Heart left ventricle (tissue), 16 donors: ENCODE data around the gene IGF2BP1. TPM values are rescaled to one million over a fixed set of nuclear protein-coding genes. Genes with fewer than 3 reads are reported as not detected.
A peak's percentile ranks its signal among the peaks of the same experiment; 100 is the strongest.

ENCODE experiments used
- ATAC-seq, 4 donors: fragments of 200-7000 bp; cut with Tn5 transposase; one replicate each; pipeline ENCODE4 v1.9.1; 2020 to 2022; ENCODE audit warnings: moderate library complexity in 4 of 4, mild to moderate bottlenecking in 3 of 4, moderate number of reproducible peaks in 1 of 4
- DNase-seq, 5 donors: peaks; one replicate each; pipeline ENCODE4 v3.0.0-alpha.2; 2020
- H3K27ac ChIP-seq, 12 donors: fragments of 200-600 bp; sonication (generic) in 4 of 12; one replicate each; pipeline versions ENCODE4 v1.5.0 to v1.8.0; 2016 to 2022; ENCODE audit warnings: mild to moderate bottlenecking in 2 of 12
- H3K27me3 ChIP-seq, 9 donors: fragments of 200-600 bp; sonication (generic) in 2 of 9; one replicate each; pipeline versions ENCODE4 v1.5.1 to v1.8.0; 2016 to 2022; ENCODE audit warnings: mild to moderate bottlenecking in 3 of 9
- H3K36me3 ChIP-seq, 9 donors: fragments of 200-600 bp; sonication (generic) in 2 of 9; one replicate each; pipeline versions ENCODE4 v1.5.0 to v1.8.0; 2018 to 2022; ENCODE audit warnings: mild to moderate bottlenecking in 2 of 9
- H3K4me1 ChIP-seq, 12 donors: fragments of 200-600 bp; sonication (generic) in 4 of 12; one replicate each; pipeline versions ENCODE4 v1.5.0 to v1.8.0; 2016 to 2022; ENCODE audit warnings: mild to moderate bottlenecking in 3 of 12
- H3K4me3 ChIP-seq, 12 donors: fragments of 200-600 bp; sonication (generic) in 4 of 12; one replicate each; pipeline versions ENCODE4 v1.5.0 to v1.8.0; 2017 to 2022; ENCODE audit warnings: mild to moderate bottlenecking in 9 of 12, moderate library complexity in 4 of 12
- H3K9me3 ChIP-seq, 12 donors: fragments of 200-600 bp; sonication (generic) in 4 of 12; one replicate each; pipeline versions ENCODE4 v1.5.0 to v1.8.0; 2016 to 2022; ENCODE audit warnings: mild to moderate bottlenecking in 1 of 12
- POLR2A ChIP-seq, 2 donors: fragments of 450-650 bp; IDR thresholded peaks; one replicate each; pipeline ENCODE4 v1.6.1; 2017; ENCODE audit warnings: antibody characterized with exemption in 2 of 2, mild to moderate bottlenecking in 2 of 2, moderate library complexity in 2 of 2
- WGBS, 4 donors: extraction: QIAGEN DNeasy Blood & Tissue Kit in 2 of 4; methylation state at CpG; one replicate each; pipeline versions ENCODE4 v1.1.5 to v1.1.7; 2013 to 2018; 5-methylcytosine and 5-hydroxymethylcytosine counted together
- intact Hi-C, 10 donors: fragments of 100-400 bp; cut with DNase I; formaldehyde crosslinking; loops; one replicate each; pipeline versions ENCODE4 v1.11.1 to v1.14.2; 2022
- polyA plus RNA-seq, 2 donors: library from polyadenylated mRNA; stranded (reverse); fragments of 200-250 nt; gene quantifications; one replicate each; pipeline ENCODE4 v1.2.3, GENCODE V29; 2013
- total RNA-seq, 9 donors: library from RNA; depleted of rRNA in 2 of 9; stranded (reverse); fragments of >200 nt in 2 of 9; fragmentation: NEBNext Ultra II Directional in 3 of 9; extraction: Animal tissue kit (Norgen Biotek cat#: 25700) in 3 of 9; gene quantifications; one replicate each; pipeline versions ENCODE4 v1.1.0 to v1.2.4, GENCODE V29; 2016 to 2023
- TF ChIP-seq, protein P1 (sequence below), 12 donors: fragments of 200-600 bp; sonication (generic) in 4 of 12; IDR thresholded peaks; one replicate each; pipeline versions ENCODE4 v1.5.0 to v1.8.0; 2018 to 2022; ENCODE audit warnings: antibody characterized with exemption in 12 of 12, mild to moderate bottlenecking in 5 of 12
- donor health status: ischemic (EF 13 %, LVEDD 7.1; RV severe dilation, severe dysfunction).
- donor health status: healthy with polysubstance abuse.
- donor health status: DM: no; HTN: yes; CAD: no.
- donor health status: DM: no; HTN: no; CAD: no.
- donor health status: ischemic (EF 25% LVEDD 6.9; RV normal size, moderate dysfunction).
- donor health status: ischemic (EF 25% LVEDD 5.7; RV mildly dilated, moderate dysfunction).
- donor health status: healthy.
- donor health status: DM: yes; HTN: yes; CAD: no.
- donor health status: ischemic (EF 35%, LVEDD 5.7; RV mildly dilated, moderate dysfunction).
- donor health status: nonischemic (EF 11% LVEDD 7.7; RV severe dilation, severe dysfunction).
- donor health status: DM: yes; HTN: yes; CAD: no.
- donor health status: PGD.
- donor health status: ischemic (EF 29% LVEDD 5.4; RV normal size, mild dysfunction).
- donor health status: nonischemic (EF 23%, LVEDD 6.1; RV moderate dilation, normal function).

IGF2BP1 gene
- total and polyA plus RNA-seq, 11 donors: 0.01 TPM; not detected in 10

DNA sequence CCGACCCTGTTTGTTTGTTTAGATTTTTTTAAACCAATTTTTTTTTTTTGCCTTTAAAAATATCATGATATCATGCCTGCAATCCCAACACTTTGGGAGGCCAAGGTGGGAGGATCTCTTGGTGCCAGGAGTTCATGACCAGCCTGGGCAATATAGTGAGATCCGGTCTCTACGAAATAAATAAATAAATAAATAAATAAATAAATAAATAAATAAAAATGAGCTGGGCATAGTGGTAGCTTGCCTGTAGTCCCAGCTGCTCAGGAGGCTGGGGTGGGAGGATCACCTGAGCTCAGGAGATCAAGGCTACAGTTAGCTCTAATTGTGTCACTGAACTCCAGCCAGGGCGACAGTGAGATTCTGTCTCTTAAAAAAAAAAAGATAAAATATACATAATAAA, 8.1 kb upstream of the IGF2BP1 start:
- H3K36me3 ChIP-seq: no peaks in the 10 kb centered on the region
- peaks cover 0 to 4% (median 0%) of the 10 kb centered on the region in 12 donors for H3K9me3 ChIP-seq
- TF ChIP-seq POLR2A (IDR thresholded peaks at IDR 0.05): no peak
- DNase-seq (no peak), ATAC-seq (no peak)
- peaks cover 22 to 100% (median 69%) of the 10 kb centered on the region in 9 donors for H3K27me3 ChIP-seq
- no peak overlapping the region for H3K4me3 ChIP-seq
- intact Hi-C loops: loop anchor here in 1 of 10 donors (10.0 kb wide), 1 partner anchor 56 kb away; no protein-coding TSS in a partner anchor
- WGBS, 4 donors: 87 to 93% (median 89%) methylated on average over 4 of the region's 4 CpGs
- no peaks in the 10 kb centered on the region for H3K4me1 ChIP-seq
- no peak overlapping the region for H3K27ac ChIP-seq

DNA sequence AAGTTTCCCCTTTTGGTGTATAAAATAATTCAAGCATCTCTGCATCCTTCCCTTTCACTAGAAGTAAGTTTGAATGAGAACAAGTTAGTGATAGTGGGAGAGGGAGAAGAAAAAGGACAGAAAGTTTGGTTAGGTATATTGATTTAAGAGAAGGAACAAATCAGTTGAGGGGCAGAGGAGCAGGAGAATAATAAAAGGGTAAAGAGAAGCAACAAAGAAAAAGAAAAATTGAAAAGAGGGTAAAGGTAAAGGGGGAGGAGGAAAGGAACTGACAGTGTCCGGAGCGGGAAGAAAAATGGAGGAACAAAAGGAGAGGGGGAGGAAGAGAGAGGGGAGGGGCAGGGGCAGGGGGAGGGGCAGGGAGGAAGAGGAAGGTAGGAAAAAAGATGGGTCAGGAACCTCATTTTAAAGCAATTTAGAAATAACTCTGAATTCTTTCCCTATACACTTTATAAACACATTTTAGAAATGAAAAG, 6.3 kb upstream of the IGF2BP1 start:
- no peak overlapping the region for H3K4me3 ChIP-seq
- WGBS, 4 donors: 21 to 29% (median 26%) methylated on average over 2 of the region's 2 CpGs
- ATAC-seq: no peak

DNA sequence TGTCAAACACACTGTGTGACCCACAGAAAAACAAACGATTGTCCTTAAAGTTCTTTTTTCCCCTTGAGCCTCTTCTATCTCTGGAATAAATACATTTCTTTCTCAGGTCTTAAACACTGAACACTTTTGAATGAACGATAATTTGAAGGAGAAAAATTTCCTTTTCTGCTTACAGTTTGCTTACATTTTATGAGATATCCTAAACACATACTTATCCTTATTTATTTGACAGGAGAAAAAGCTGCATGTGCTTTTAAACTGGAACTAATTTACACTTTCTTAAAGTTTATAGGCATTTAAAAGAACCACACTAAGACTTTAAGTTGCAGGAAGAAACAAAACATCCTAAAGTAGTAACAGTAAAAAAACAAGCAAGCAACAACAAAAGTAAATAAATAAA, 4.7 kb upstream of the IGF2BP1 start:
- H3K27ac ChIP-seq: no peak overlapping the region
- no peak overlapping the region for H3K4me3 ChIP-seq
- ATAC-seq: no peak
- no peak for TF ChIP-seq POLR2A (IDR thresholded peaks at IDR 0.05)
- TF ChIP-seq, protein P1, sequence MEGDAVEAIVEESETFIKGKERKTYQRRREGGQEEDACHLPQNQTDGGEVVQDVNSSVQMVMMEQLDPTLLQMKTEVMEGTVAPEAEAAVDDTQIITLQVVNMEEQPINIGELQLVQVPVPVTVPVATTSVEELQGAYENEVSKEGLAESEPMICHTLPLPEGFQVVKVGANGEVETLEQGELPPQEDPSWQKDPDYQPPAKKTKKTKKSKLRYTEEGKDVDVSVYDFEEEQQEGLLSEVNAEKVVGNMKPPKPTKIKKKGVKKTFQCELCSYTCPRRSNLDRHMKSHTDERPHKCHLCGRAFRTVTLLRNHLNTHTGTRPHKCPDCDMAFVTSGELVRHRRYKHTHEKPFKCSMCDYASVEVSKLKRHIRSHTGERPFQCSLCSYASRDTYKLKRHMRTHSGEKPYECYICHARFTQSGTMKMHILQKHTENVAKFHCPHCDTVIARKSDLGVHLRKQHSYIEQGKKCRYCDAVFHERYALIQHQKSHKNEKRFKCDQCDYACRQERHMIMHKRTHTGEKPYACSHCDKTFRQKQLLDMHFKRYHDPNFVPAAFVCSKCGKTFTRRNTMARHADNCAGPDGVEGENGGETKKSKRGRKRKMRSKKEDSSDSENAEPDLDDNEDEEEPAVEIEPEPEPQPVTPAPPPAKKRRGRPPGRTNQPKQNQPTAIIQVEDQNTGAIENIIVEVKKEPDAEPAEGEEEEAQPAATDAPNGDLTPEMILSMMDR (IDR thresholded peaks at IDR 0.05): no peak
- DNase-seq: no peak
- peaks cover 0 to 4% (median 0%) of the 10 kb centered on the region in 12 donors for H3K9me3 ChIP-seq
- intact Hi-C loops: loop anchor here in 1 of 10 donors (10.0 kb wide), 1 partner anchor 258 kb away; no protein-coding TSS in a partner anchor
- WGBS, 4 donors: 61 to 70% (median 66%) methylated on average over 2 of the region's 2 CpGs
- no peaks in the 10 kb centered on the region for H3K36me3 ChIP-seq
- H3K4me1 ChIP-seq: peaks cover 0 to 20% (median 11%) of the 10 kb centered on the region in 12 donors
- H3K27me3 ChIP-seq: peaks cover 53 to 100% (median 94%) of the 10 kb centered on the region in 9 donors

More for the DNA sequence above, 6.3 kb upstream of the IGF2BP1 start:
- Histone ChIP-seq H3K9me3 (peaks cover 0 to 4% (median 0%) of the 10 kb centered on the region in 12 donors), H3K27me3 (peaks cover 37 to 100% (median 83%) of the 10 kb centered on the region in 9 donors), H3K27ac (no peak overlapping the region), H3K4me1 (peaks cover 0 to 5% (median under 1%) of the 10 kb centered on the region in 12 donors), H3K36me3 (no peaks in the 10 kb centered on the region)
- DNase-seq: peak in 1 of 5 donors; percentile 1
- intact Hi-C loops: loop anchor here in 1 of 10 donors (10.0 kb wide), 1 partner anchor 256 kb away; no protein-coding TSS in a partner anchor
- TF ChIP-seq POLR2A (IDR thresholded peaks at IDR 0.05): no peak
- TF ChIP-seq, protein P1 (IDR thresholded peaks at IDR 0.05): no peak

DNA sequence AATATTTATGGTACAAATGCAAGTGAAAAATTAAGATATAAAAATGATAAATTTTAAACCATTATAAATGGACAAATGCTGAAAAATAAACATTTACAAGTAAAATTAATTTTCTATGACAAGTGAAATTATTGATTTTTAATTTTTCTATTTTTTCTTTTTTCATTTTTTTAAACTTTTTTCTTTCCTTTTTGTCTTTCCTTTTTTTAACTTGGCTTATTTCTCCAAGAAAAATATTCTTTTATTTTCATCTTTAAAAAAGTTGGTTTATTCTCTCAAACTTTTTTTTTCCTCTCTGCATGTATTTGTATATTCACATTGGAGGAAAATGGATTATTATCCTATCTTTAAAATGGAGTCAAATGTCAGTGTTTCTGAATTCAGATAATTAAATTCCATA, 3.9 kb upstream of the IGF2BP1 start:
- no peak for TF ChIP-seq POLR2A (IDR thresholded peaks at IDR 0.05)
- TF ChIP-seq, protein P1 (IDR thresholded peaks at IDR 0.05): no peak
- no peaks in the 10 kb centered on the region for H3K36me3 ChIP-seq
- H3K4me1 ChIP-seq: peaks cover 0 to 29% (median 15%) of the 10 kb centered on the region in 12 donors
- H3K27ac ChIP-seq: no peak overlapping the region
- peaks cover 0 to 4% (median 0%) of the 10 kb centered on the region in 12 donors for H3K9me3 ChIP-seq
- DNase-seq: no peak
- intact Hi-C loops: loop anchor here in 1 of 10 donors (10.0 kb wide), 1 partner anchor 259 kb away; no protein-coding TSS in a partner anchor
- H3K27me3 ChIP-seq: peaks cover 61 to 100% (median 98%) of the 10 kb centered on the region in 9 donors
- H3K4me3 ChIP-seq: no peak overlapping the region
- ATAC-seq: no peak
